ENCODE data around the gene CCDC34. TPM values are rescaled to one million over a fixed set of nuclear protein-coding genes. Genes with fewer than 3 reads are reported as not detected.

CCDC34 gene
- total and polyA plus RNA-seq, 8 donors = 3.3 to 10.1 (median 4.5) TPM

- Histone ChIP-seq H3K4me3 (no peak overlapping the region), H3K36me3 (no peaks in the 10 kb centered on the region), H3K4me1 (peaks cover 50 to 55% (median 51%) of the 10 kb centered on the region in 3 donors), H3K27me3 (no peaks in the 10 kb centered on the region), H3K27ac (peak overlapping the region in 3 of 4 donors; percentile 4 to 56 (median 55)), H3K9me3 (no peaks in the 10 kb centered on the region)
- no peak for FAIRE-seq
- intact Hi-C loops (cut with DNase I) = no loop called here
- WGBS, 2 donors = 64 to 65% methylated on average over 5 of the region's 5 CpGs
- TF ChIP-seq CTCF (IDR thresholded peaks at IDR 0.05) = no peak
- no peak for DNase-seq
- peak in 1 of 4 donors; percentile 24 for ATAC-seq
Observed at GRCh38 chr11:27401280-27401832, 38.3 kb upstream of the CCDC34 start.

- Histone ChIP-seq H3K27ac (peak overlapping the region in 2 of 4 donors; percentile 74 to 81), H3K4me1 (peaks cover 62 to 70% (median 67%) of the 10 kb centered on the region in 3 donors), H3K4me3 (no peak overlapping the region), H3K36me3 (no peaks in the 10 kb centered on the region), H3K9me3 (no peaks in the 10 kb centered on the region), H3K27me3 (no peaks in the 10 kb centered on the region)
- ATAC-seq (no peak), FAIRE-seq (no peak), DNase-seq (no peak)
- intact Hi-C loops (cut with DNase I) = no loop called here
- 50 to 52% methylated on average over 3 of the region's 3 CpGs for WGBS, 2 donors
- no peak for TF ChIP-seq CTCF (IDR thresholded peaks at IDR 0.05)
Observed at GRCh38 chr11:27398400-27398770, 35.4 kb upstream of the CCDC34 start.

GRCh38 chr11:27397624-27398399 is 34.8 kb upstream of the CCDC34 start:
- H3K27me3 ChIP-seq = no peaks in the 10 kb centered on the region
- peaks cover 59 to 71% (median 67%) of the 10 kb centered on the region in 3 donors for H3K4me1 ChIP-seq
- WGBS, 2 donors = 30 to 35% methylated on average over 9 of the region's 9 CpGs
- peak overlapping the region in 3 of 4 donors; percentile 19 to 81 (median 74) for H3K27ac ChIP-seq
- no peak for TF ChIP-seq CTCF (IDR thresholded peaks at IDR 0.05)
- ATAC-seq (no peak), FAIRE-seq (no peak), DNase-seq (no peak)
- H3K4me3 ChIP-seq = no peak overlapping the region
- H3K36me3 ChIP-seq = no peaks in the 10 kb centered on the region
- no peaks in the 10 kb centered on the region for H3K9me3 ChIP-seq
- intact Hi-C loops (cut with DNase I) = no loop called here

GRCh38 chr11:27396259-27396839 is 33.3 kb upstream of the CCDC34 start:
- peak in 1 of 4 donors; percentile 5 for ATAC-seq

More at GRCh38 chr11:27396259-27396839, 33.3 kb upstream of the CCDC34 start:
- Histone ChIP-seq H3K27me3 (no peaks in the 10 kb centered on the region), H3K4me3 (peak overlapping the region in 1 of 4 donors; percentile 17), H3K36me3 (no peaks in the 10 kb centered on the region), H3K4me1 (peaks cover 59 to 71% (median 67%) of the 10 kb centered on the region in 3 donors), H3K9me3 (no peaks in the 10 kb centered on the region), H3K27ac (peak overlapping the region; percentile 1 to 81 (median 63))
- FAIRE-seq = no peak
- no peak for DNase-seq
- WGBS, 2 donors = 14 to 23% methylated on average over 3 of the region's 3 CpGs
- TF ChIP-seq CTCF (IDR thresholded peaks at IDR 0.05) = no peak
- intact Hi-C loops (cut with DNase I) = no loop called here
